Stimulated activated CD4-positive, alpha-beta T cell treated with anti-CD3 and anti-CD28 coated beads, Interleukin-1b, Interleukin-23, amount 100 ng/mL, for 1 hour (primary cell): ENCODE measurements around the gene CHMP6.

ENCODE experiments used
- DNase-seq, 2 donors: peaks; one replicate each; pipeline ENCODE4 v3.0.0-alpha.2; 2020; ENCODE audit warnings: low read depth in 2 of 2

Gene CHMP6

GRCh38 chr17:80956321-80957190 lies 35.1 kb upstream of the CHMP6 start:
- DNase-seq = no peak

- DNase-seq = no peak
These were observed 34.1 kb upstream of the CHMP6 start for GRCh38 chr17:80957461-80957941.

DNA sequence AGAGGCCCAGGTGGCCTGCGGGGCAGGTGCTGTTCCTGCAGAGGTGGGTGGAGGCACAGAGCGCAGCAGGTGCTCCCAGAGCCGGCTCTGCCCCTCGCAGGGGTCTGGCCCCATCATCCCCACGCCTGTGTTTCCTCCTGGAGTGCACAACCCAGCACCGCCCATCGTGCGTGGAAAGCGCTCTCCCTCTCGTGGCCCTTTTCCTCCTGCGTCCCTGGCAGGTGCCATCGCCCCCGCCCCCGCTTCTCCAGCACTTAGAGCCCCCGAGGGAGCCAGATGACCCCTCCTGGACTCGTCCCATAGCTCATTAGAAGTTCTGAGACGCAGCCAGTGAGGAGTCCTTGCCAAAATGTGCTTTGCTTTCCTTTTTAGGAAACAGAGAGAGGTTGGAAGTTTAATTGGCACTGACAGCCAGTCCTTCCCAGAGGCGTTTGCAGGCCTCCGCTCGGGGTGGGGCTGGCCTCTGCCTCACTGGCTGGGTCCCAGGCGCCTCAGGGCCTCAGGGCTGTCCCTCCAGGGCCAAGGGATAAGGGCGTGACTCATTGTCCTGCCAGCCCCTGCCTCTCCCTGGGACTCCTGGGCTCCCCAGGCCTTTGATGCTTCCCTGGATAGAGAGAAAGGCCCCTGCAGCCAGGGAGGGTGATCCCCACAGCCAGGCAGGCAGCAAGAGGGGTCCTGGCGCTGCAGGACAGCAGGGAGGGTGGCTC lies 32.2 kb upstream of the CHMP6 start:
- no peak for DNase-seq

DNA sequence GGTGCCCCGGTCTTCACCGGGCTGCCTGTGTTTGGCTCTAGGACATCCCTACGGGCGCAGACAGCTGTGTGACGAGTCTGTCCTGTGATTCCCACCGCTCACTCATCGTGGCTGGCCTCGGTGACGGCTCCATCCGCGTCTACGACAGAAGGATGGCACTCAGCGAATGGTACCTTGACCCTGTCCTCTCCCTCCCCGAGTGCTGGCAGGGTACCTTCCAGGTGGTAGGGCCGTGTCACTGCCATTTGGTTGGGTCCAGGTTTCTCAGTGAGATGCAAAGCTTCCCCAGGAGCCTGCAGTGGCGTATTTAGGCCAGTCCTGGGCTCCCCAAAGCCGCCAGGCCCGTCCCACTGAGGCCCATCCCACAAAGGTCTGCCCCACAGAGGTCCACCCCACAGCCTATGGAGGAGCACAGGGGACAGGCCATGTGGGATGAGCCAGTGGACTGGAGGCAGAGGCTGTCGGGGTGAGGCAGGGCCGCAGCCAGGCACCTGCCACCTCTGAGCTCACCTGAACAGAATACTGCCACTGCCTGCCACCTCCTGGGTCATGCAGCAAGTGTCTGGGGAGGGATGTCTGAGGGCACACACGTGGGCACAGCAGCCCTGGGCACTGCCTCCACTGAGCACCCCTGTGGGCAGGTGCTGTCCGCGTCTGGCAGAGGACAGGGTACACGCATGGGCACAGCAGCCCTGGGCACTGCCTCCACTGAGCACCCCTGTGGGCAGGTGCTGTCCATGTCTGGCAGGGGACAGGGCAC lies 31.4 kb upstream of the CHMP6 start:
- no peak for DNase-seq

DNA sequence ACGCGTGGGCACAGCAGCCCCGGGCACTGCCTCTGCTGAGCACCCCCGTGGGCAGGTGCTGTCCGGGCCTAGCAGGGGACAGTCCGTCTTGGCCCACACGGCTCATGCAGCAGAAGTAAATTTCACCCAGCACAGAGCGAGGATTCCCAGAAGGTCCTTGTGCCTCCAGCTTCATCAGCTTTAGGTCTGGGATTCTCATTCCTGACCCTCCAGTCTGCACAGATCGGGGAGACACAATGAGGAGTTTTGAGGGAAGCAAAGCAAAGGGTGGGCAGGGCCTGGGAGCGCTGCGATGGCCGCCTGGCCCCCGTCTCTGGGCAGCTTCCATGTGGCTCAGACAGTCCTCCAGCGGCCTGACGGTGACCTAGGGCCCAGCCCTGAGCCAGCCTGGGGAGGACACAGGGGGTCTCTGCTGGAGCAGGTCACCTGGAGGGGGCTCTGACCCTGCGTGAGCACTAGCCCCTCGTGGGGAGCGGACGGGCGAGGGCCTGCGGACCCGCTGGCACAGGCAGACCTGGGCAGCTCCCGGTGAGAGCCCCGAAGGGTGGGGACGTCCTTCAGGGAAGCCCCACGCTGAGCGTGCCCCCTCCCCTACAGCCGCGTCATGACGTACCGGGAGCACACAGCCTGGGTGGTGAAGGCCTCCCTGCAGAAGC lies 30.7 kb upstream of the CHMP6 start:
- DNase-seq = no peak

GRCh38 chr17:80961541-80962330 lies 29.9 kb upstream of the CHMP6 start:
- DNase-seq = no peak

GRCh38 chr17:80962356-80963329 lies 29.0 kb upstream of the CHMP6 start:
- DNase-seq = no peak

DNA sequence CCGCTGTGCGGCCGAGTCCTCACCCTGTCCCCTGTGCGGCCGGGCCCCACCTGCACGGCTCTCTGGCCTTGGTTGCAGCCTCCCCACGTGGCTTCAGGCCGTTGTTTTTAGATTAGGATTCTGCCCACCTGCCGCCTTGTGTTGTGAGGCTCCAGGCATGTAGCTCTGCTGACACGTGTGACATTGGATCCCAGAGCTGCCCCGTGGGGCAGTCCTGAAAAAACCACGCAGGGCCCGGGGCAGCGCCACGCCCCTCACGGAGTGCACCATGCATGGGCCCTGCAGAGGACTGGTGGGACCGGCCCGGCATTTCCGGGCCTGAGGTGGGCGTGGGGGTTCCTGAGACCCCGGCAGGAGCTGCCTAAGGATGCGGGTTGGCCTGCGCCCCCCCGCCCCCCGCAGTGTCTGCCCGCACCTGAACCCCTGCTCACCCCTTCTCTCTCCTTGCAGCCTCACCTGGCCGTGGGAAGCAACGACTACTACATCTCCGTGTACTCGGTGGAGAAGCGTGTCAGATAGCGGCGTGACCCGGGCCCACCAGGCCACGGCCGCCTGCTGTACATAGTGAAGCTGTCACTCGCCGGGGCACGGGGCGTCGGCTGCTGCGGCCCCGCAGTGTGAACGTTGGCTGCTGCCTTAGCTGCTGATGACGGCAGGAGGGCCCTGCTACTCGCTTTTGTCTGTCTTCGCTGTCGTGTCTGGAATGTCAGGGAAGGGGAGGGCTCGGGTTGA lies 27.7 kb upstream of the CHMP6 start:
- DNase-seq = no peak

DNA sequence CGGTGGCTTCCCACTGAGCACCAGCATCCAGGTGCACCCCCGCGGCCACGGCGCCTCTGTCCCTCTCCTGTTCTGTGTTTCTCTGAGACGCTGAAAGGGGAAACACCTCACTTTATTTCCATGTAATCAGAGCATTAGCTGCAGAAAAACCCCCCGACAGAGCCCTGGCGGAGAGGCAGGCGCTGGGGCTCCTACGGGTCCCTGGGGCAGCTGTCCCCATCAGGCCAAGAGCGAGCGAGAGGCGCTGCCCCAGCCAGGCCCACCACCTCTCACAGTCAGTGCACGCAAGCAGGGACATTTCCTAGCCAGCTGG lies 27.1 kb upstream of the CHMP6 start:
- no peak for DNase-seq

GRCh38 chr17:80964859-80965580 lies 26.6 kb upstream of the CHMP6 start:
- no peak for DNase-seq

GRCh38 chr17:80965606-80966005 lies 26.0 kb upstream of the CHMP6 start:
- DNase-seq = no peak

DNA sequence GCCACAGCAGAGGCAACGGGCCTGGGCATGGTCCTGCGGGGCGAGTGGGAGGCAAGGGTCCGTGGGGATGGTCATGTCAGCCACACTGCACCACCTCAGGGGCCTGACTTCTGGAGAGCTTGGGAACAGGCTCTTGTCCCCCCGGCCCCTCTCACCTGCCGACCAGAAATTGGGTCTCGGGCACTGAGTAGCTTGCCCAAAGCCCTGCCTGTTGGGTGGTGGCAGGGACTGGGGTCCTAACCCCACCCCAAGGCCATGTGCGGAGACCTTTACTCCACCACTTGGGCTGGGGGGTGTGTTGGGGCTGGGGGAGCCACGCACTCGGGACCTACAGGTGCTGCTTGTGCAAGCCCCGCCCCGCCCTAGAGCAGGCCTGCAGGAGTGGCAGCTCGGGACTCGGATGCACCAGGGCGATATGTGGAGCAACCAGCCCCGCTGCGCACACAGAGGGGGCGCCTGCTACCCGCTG lies 24.2 kb upstream of the CHMP6 start:
- no peak for DNase-seq

DNA sequence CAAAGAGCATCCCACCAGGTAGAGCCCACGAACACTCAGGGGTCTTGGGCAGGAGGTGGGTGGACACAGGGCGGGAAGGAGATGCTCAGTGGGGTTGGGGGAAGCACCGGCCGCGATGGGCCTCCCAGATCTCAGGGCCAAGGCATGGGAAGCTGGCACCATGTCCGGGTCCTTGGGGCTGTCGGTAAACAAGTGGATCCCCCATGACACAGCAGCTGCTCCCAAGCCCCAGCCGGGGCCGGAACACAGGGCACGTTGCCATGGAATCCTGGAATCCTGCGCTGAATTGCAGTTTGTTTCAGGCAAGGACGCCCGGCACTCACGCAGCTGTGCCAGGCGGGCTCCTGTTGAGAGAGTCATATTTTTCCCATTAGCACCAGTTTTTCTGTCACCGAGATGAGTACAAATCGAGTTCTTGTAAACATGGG lies 23.0 kb upstream of the CHMP6 start:
- DNase-seq = no peak

DNA sequence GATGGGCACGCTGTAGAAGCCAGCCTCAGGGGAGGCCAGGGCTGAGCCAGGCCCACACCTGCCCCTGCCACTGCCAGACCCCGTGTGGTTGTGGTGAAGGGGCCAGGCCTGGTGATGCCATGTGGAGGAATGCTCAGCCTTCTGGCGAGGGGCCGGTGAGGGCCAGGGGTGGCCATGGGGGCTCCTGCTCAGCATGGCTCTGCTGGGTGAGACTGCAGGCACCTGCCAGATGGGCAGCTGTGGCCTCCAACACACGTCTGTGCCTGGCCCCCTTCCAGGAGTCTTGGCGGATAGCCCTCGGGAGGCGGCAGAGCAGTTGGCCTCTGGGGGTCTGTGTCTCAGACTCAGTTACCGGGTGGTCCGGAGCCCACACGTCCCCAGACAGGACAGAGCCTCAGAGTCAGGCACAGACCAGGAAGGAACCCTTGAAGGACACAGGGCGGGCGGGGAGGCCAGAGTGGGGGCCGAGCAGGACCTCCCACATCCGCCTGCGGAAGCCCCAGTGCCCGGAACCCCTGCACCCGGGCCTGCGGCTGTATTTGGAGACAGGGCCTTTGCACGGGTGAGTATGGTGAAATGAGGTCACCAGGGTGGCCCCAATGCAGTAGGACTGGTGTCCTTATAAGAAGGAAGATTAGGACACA lies 22.5 kb upstream of the CHMP6 start:
- DNase-seq = no peak

- no peak for DNase-seq
These were observed 22.0 kb upstream of the CHMP6 start for GRCh38 chr17:80969674-80970043.

DNA sequence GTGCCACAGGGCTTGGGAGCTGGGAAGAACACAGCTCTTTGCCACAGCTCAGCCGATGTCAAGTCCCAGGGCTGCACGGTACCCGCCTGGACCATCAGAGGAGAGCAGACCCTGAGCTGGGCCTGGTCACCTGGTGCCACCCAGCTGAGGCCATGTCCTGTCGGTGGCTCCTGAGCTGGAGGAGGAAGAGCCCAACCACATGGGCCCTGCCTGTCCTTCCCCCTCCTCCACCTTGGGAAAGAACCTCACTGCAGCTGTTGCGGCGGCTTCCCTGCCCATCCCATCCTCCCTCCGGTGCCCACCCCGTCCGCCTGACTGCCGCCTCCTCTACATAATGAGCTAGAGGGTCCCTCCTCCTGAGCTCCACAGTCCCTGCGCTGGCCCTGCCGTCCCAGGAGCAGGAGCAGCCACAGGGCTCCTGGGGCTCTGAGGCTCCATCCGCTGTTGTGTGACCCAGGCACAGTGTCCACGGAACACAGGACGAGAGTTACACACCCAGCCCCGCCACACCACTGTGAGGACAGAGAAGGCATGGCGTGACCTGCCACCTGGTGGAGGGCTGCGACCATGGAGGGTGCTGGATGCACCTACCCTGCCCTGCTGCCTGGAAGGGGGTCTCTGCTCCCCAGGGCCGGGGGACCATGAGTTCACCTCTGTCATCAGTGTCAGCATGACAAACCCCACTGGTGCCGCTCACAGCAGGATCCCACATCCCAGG lies 21.4 kb upstream of the CHMP6 start:
- no peak for DNase-seq
